Nasal cavity respiratory epithelium epithelial cell of viscerocranial mucosa (primary cell): ENCODE results near the gene ASB15. TPM values are rescaled to one million over a fixed set of nuclear protein-coding genes. Genes with fewer than 3 reads are reported as not detected.

Experiments used
- total RNA-seq: library from RNA; depleted of rRNA; stranded (reverse); fragments of >200 nt; gene quantifications from 2 replicates; pipeline ENCODE4 v1.2.3, GENCODE V29; 2014

ASB15 gene
- not detected in 2 replicates for total RNA-seq

GRCh38 chr7:123601530-123601929, at the start of gene ASB15:
TSS of gene ASB15 (plus strand) at chr7:123601821. CDS start at chr7:123614503, 12,682 bp downstream.

DNA sequence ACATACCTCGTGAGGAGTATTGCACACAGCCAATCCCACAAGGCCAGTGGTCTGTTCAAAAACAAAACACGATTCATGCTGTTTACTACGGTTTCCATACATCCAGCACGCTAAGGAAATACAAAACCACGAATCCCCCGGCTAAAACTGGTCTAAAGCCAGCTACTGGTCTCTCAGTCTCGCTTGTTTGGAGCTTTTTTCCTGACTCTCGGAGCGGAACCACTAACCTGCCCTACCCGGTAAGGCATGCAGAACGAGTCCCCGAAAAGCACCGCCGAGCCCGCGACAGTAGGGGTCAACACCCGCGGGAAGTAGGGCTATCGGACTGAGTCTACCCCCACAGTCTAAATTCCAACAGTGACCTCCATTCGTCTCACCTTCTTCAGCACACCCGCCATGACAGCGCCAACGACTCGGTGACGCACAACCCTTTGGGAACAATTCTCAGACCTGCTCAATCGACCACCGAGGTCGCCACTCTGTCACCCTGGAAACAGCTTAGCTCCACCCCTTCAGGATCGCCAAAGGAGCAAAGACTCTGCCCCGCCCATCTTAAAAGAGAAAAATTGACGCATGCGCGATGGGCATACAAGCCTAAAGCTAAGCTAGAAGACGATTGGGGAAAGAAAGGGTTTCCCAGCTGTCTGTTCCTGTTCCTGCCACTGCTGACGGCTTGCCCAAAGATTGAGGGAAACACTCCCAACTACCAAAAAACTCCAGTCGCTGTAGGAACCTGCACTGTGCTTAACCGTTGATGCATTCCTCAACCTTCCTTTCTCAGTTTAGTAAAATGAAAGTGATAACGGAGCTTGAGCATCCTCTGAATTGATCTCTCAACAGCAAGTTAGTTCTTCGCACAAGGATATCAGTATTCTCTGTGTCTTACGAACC, 44.0 kb upstream of the ASB15 start, which contains the start of gene NDUFA5:
TSS of gene NDUFA5 (minus strand) at position 421 of the 891 bp plus-strand sequence. CDS start at position 398, 23 bp downstream.

GRCh38 chr7:123655614-123656013, 54.0 kb downstream of the ASB15 start, which contains the start of gene LMOD2:
TSS of gene LMOD2 (plus strand) at chr7:123655866. CDS start at chr7:123655964, 98 bp downstream.

Other genes with a start within 250 kb of the ASB15 start
- under 0.01 and 0.21 TPM in 2 replicates for gene IQUB, start 67.2 kb upstream of the ASB15 start, total RNA-seq
- 30.8 and 46.5 TPM in 2 replicates for gene NDUFA5, start 44.0 kb upstream of the ASB15 start, total RNA-seq
- not detected in 2 replicates for gene LMOD2, start 54.0 kb downstream of the ASB15 start, total RNA-seq
- 33.2 and 51.1 TPM in 2 replicates for gene WASL, start 147.2 kb downstream of the ASB15 start, total RNA-seq
- gene HYAL4, start 243.3 kb downstream of the ASB15 start, total RNA-seq = under 0.01 and 0.14 TPM in 2 replicates